Chondrocyte (in vitro differentiated cells): Measurements from ENCODE around the gene INTS6L. TPM values are rescaled to one million over a fixed set of nuclear protein-coding genes. Genes with fewer than 3 reads are reported as not detected.

Experiments
- total RNA-seq: library from RNA; stranded (reverse); gene quantifications from 3 replicates; pipeline ENCODE4 v1.2.1, GENCODE V29; 2021

The INTS6L gene
- total RNA-seq, 1 donor from 2014 or later, result 6.0 TPM

Other genes with a start within 250 kb of the INTS6L start
- gene ETDC, start 211.2 kb upstream of the INTS6L start, total RNA-seq, result not detected in 3 replicates
- 5.9 to 7.4 TPM (median 5.9 TPM) in 3 replicates for gene ZNF75D, start 176.6 kb upstream of the INTS6L start, total RNA-seq
- 10.6 to 14.8 TPM (median 13.7 TPM) in 3 replicates for gene ZNF449, start 175.9 kb upstream of the INTS6L start, total RNA-seq
- gene SMIM10L2A, start 98.7 kb upstream of the INTS6L start, total RNA-seq, result 0.27 to 0.62 TPM (median 0.40 TPM) in 3 replicates
- gene CT45A1, start 193.0 kb downstream of the INTS6L start, total RNA-seq, result not detected in 3 replicates
- not detected in 3 replicates for gene CT45A3, start 247.5 kb downstream of the INTS6L start, total RNA-seq